ENCODE data around the gene LDLRAD4.

GRCh38 chr18:13192970-13193369 is 25.6 kb upstream of the LDLRAD4 start:
- TF ChIP-seq TAF1 (IDR thresholded peaks at IDR 0.05; ENCODE audit: low read depth), result no peak
- no peak for TF ChIP-seq CEBPB (IDR thresholded peaks at IDR 0.05)
- TF ChIP-seq NFIC (IDR thresholded peaks at IDR 0.05), result no peak
- no peak for TF ChIP-seq CREB1 (IDR thresholded peaks at IDR 0.05; ENCODE audit: low read depth)
- TF ChIP-seq REST (IDR thresholded peaks at IDR 0.05; ENCODE audit: low read depth), result no peak
- no peak for TF ChIP-seq TCF12 (IDR thresholded peaks at IDR 0.05; ENCODE audit: low read depth)
- TF ChIP-seq RAD21 (IDR thresholded peaks at IDR 0.05; ENCODE audit: low read depth), result no peak
- TF ChIP-seq YY1 (IDR thresholded peaks at IDR 0.05; ENCODE audit: low read depth), result no peak
- no peak for TF ChIP-seq EGR1 (IDR thresholded peaks at IDR 0.05)
- TF ChIP-seq FOXM1 (IDR thresholded peaks at IDR 0.05; ENCODE audit: borderline replicate concordance, low read depth), result no peak
- no peak for TF ChIP-seq TEAD4 (IDR thresholded peaks at IDR 0.05)
